Panc1 (cell line): ENCODE results near the gene SRRM3. TPM values are rescaled to one million over a fixed set of nuclear protein-coding genes. Genes with fewer than 3 reads are reported as not detected.

Experiments
- ATAC-seq: fragments of 200-7000 bp; cut with Tn5 transposase; 2 replicates; pipeline ENCODE4 v1.9.1; 2020; ENCODE audit warnings: mild to moderate bottlenecking, moderate library complexity
- BruUV-seq: library from RNA; stranded (reverse); fragments of 400-500 nt; replicated peaks from 2 replicates; lab custom pipeline; 2021; lab: Mats Ljungman, UMichigan
- CTCF ChIA-PET: fragments of 300-600 bp; sonication (Branson Sonifier 250); formaldehyde crosslinking; loops from one replicate; lab custom pipeline; 2022; ENCODE audit warnings: antibody characterized with exemption; lab: Charles Lee
- POLR2A ChIA-PET: fragments of 300-600 bp; sonication (Branson Sonifier 250); formaldehyde crosslinking; loops from one replicate; lab custom pipeline; 2022; ENCODE audit warnings: antibody characterized with exemption; lab: Charles Lee
- DNase-seq: peaks from one replicate; pipeline ENCODE4 v3.0.0-alpha.2; 2010; ENCODE audit warnings: low read depth, low spot score
- H3K27ac ChIP-seq: 2 replicates; pipeline ENCODE4 v1.5.1; 2011; ENCODE audit warnings: mild to moderate bottlenecking, low read length, inconsistent platforms
- H3K27me3 ChIP-seq: fragments of 200-500 bp; sonication (Bioruptor generic); 2 replicates; pipeline ENCODE4 v1.6.0; 2014; ENCODE audit warnings: low read length, inconsistent platforms; ENCODE audit not compliant: control insufficient read depth, insufficient read depth
- H3K36me3 ChIP-seq: fragments of 200-500 bp; sonication (Bioruptor generic); 2 replicates; pipeline ENCODE4 v1.5.1; 2014; ENCODE audit warnings: inconsistent platforms, mild to moderate bottlenecking, low read length, moderate library complexity; ENCODE audit not compliant: control insufficient read depth, insufficient read depth
- H3K4me1 ChIP-seq: 2 replicates; pipeline ENCODE4 v1.5.1; 2011; ENCODE audit warnings: inconsistent platforms, mild to moderate bottlenecking, low read length, moderate library complexity; ENCODE audit not compliant: control insufficient read depth, insufficient read depth
- H3K4me3 ChIP-seq, 2 experiments: 2 replicates each; pipeline ENCODE4 v1.5.1; 2011 to 2012; ENCODE audit warnings: low read depth in 2 of 2, low read length in 2 of 2, mild to moderate bottlenecking in 2 of 2, inconsistent platforms in 1 of 2, moderate library complexity in 1 of 2
- H3K9me3 ChIP-seq: fragments of 200-500 bp; sonication (Bioruptor generic); 2 replicates; pipeline ENCODE4 v1.5.1; 2014; ENCODE audit warnings: low read depth, mild to moderate bottlenecking, inconsistent platforms, low read length, moderate library complexity; ENCODE audit not compliant: control insufficient read depth, insufficient read depth
- CTCF ChIP-seq: fragments of 450-650 bp; IDR thresholded peaks from 2 replicates; pipeline ENCODE4 v1.5.1; 2017; ENCODE audit warnings: mild to moderate bottlenecking
- POLR2AphosphoS5 ChIP-seq: IDR thresholded peaks from 2 replicates; pipeline ENCODE4 v1.6.1; 2012; ENCODE audit warnings: mild to moderate bottlenecking, low read depth, low read length, moderate library complexity
- REST ChIP-seq, 2 experiments: IDR thresholded peaks; 2 replicates each; pipeline ENCODE4 v1.6.1; 2011 to 2012; ENCODE audit warnings: low read depth in 2 of 2, control low read depth in 1 of 2, low read length in 1 of 2, mild to moderate bottlenecking in 1 of 2, moderate library complexity in 1 of 2; ENCODE audit not compliant: insufficient read depth in 1 of 2
- SIN3A ChIP-seq: IDR thresholded peaks from 2 replicates; pipeline ENCODE4 v1.6.1; 2012; ENCODE audit warnings: low read depth, mild to moderate bottlenecking, low read length, moderate library complexity, borderline replicate concordance; ENCODE audit not compliant: insufficient read depth
- TCF7L2 ChIP-seq: IDR thresholded peaks from 2 replicates; pipeline ENCODE4 v1.6.1; 2011; ENCODE audit warnings: mild to moderate bottlenecking, low read depth, low read length, inconsistent platforms
- in situ Hi-C: cut with HindIII; loops from 2 replicates; pipeline ENCODE4 v1.10.0; 2016; ENCODE audit warnings: low sequenced_read_pairs, low pct_unique_long_range_greater_than_20kb
- intact Hi-C: fragments of 100-400 bp; cut with micrococcal nuclease; formaldehyde crosslinking; loops from one replicate; pipeline ENCODE4 v1.10.0; 2022; ENCODE audit not compliant: unreplicated experiment
- total RNA-seq: library from RNA; stranded (reverse); gene quantifications from one replicate; pipeline ENCODE4 v1.2.1, GENCODE V29; 2021; ENCODE audit not compliant: unreplicated experiment

Gene SRRM3
- total RNA-seq, 1 experiment from 2014 or later, result 8.5 TPM

GRCh38 chr7:76318488-76319353 is 117.0 kb downstream of the SRRM3 start:
- ChIA-PET POLR2A (interaction anchor here (0.5 to 0.7 kb wide), 4 partner anchors 17 to 84 kb away, joined by 3 to 5 read pairs (median 4); no protein-coding TSS in a partner anchor), CTCF (interaction anchor here (0.5 to 1.2 kb wide), 4 partner anchors 15 to 73 kb away, joined by 5 to 7 read pairs (median 6); partner anchors contain the start of gene YWHAG)
- TF ChIP-seq SIN3A (0 out of 2 replicates have a peak, but pooled peaks have one; percentile 27), POLR2AphosphoS5 (no peak), CTCF (no peak; the same call in 1 of the 2 replicates), REST (IDR thresholded peaks at IDR 0.05; ENCODE audit: insufficient read depth in 1 of 2, low read depth in 2 of 2, low read length in 1 of 2) (0 out of 4 replicates have a peak, but pooled peaks of 1 of the 2 experiments have one; percentile 34), TCF7L2 (no peak)
- Histone ChIP-seq H3K36me3 (no peaks in the 10 kb centered on the region), H3K4me3 (peak overlapping the region; percentile 61 to 70), H3K27me3 (no peaks in the 10 kb centered on the region), H3K27ac (peak overlapping the region; percentile 90), H3K4me1 (peaks cover 13% of the 10 kb centered on the region), H3K9me3 (no peaks in the 10 kb centered on the region)
- peak; percentile 62 for ATAC-seq
- intact Hi-C loops, result no loop called here
- DNase-seq, result no peak
- BruUV-seq, result TSS peak; percentile 74
- in situ Hi-C loops, result no loop called here

- in situ Hi-C loops (no loop called here), intact Hi-C loops (no loop called here)
- H3K27ac ChIP-seq, result no peak overlapping the region
- H3K27me3 ChIP-seq, result no peaks in the 10 kb centered on the region
- no peak overlapping the region for H3K4me3 ChIP-seq
- no peaks in the 10 kb centered on the region for H3K9me3 ChIP-seq
- H3K36me3 ChIP-seq, result peaks cover 27% of the 10 kb centered on the region
- ChIA-PET POLR2A (interaction anchor here (0.6 to 1.1 kb wide), 2 partner anchors 27 to 146 kb away, joined by 3 read pairs; no protein-coding TSS in a partner anchor), CTCF (no interaction called here)
- H3K4me1 ChIP-seq, result peaks cover 11% of the 10 kb centered on the region
- no peak for DNase-seq
- TF ChIP-seq TCF7L2 (no peak), SIN3A (no peak), POLR2AphosphoS5 (no peak), REST (IDR thresholded peaks at IDR 0.05; ENCODE audit: insufficient read depth in 1 of 2, low read depth in 2 of 2, low read length in 1 of 2) (no peak), CTCF (no peak)
- BruUV-seq, result no TSS peak
- no peak for ATAC-seq
Observed at GRCh38 chr7:76325092-76325491, 123.4 kb downstream of the SRRM3 start.
